HL-60 (cell line): ENCODE results near the gene TRAM2.

Experiments
- DNase-seq, 2 experiments: peaks; one replicate each; pipeline ENCODE4 v3.0.0-alpha.2; 2010 to 2020; ENCODE audit warnings: low read depth in 1 of 2, low spot score in 1 of 2
- H3K27ac ChIP-seq: fragments of 250-450 bp; sonication (Bioruptor Pico); replicated peaks from 2 replicates; pipeline ENCODE4 v1.5.1; 2020; ENCODE audit warnings: mild to moderate bottlenecking, moderate library complexity
- H3K27me3 ChIP-seq: fragments of 250-450 bp; sonication (Bioruptor Pico); 2 replicates; pipeline ENCODE4 v1.5.1; 2021; ENCODE audit warnings: mild to moderate bottlenecking, moderate library complexity; ENCODE audit not compliant: insufficient read depth, poor library complexity, severe bottlenecking
- H3K4me3 ChIP-seq: replicated peaks from 2 replicates; pipeline ENCODE4 v1.5.1; 2011; ENCODE audit warnings: mild to moderate bottlenecking, control low read depth, low read length; ENCODE audit not compliant: insufficient read depth
- GABPA ChIP-seq: IDR thresholded peaks from 2 replicates; pipeline ENCODE4 v1.6.1; 2012; ENCODE audit warnings: low read depth
- POLR2AphosphoS5 ChIP-seq: IDR thresholded peaks from 2 replicates; pipeline ENCODE4 v1.6.1; 2012; ENCODE audit warnings: low read depth
- REST ChIP-seq: IDR thresholded peaks from 2 replicates; pipeline ENCODE4 v1.6.1; 2012; ENCODE audit warnings: low read depth; ENCODE audit not compliant: insufficient replicate concordance
- SPI1 ChIP-seq: IDR thresholded peaks from 2 replicates; pipeline ENCODE4 v1.6.1; 2012; ENCODE audit warnings: low read depth, mild to moderate bottlenecking, borderline replicate concordance
- TF ChIP-seq, protein P1 (sequence below): IDR thresholded peaks from one replicate; pipeline ENCODE4 v1.5.1; 2011; ENCODE audit warnings: low read length, control low read depth, inconsistent platforms; ENCODE audit not compliant: insufficient read depth

The TRAM2 gene

GRCh38 chr6:52620055-52620905 lies 43.4 kb upstream of the TRAM2 start:
- Histone ChIP-seq H3K27ac (no peak overlapping the region), H3K27me3 (no peaks in the 10 kb centered on the region), H3K4me3 (no peak overlapping the region)
- DNase-seq, result no peak
- TF ChIP-seq GABPA (no peak), POLR2AphosphoS5 (no peak), SPI1 (no peak), REST (no peak)
- TF ChIP-seq, protein P1, sequence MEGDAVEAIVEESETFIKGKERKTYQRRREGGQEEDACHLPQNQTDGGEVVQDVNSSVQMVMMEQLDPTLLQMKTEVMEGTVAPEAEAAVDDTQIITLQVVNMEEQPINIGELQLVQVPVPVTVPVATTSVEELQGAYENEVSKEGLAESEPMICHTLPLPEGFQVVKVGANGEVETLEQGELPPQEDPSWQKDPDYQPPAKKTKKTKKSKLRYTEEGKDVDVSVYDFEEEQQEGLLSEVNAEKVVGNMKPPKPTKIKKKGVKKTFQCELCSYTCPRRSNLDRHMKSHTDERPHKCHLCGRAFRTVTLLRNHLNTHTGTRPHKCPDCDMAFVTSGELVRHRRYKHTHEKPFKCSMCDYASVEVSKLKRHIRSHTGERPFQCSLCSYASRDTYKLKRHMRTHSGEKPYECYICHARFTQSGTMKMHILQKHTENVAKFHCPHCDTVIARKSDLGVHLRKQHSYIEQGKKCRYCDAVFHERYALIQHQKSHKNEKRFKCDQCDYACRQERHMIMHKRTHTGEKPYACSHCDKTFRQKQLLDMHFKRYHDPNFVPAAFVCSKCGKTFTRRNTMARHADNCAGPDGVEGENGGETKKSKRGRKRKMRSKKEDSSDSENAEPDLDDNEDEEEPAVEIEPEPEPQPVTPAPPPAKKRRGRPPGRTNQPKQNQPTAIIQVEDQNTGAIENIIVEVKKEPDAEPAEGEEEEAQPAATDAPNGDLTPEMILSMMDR, result no peak

GRCh38 chr6:52617087-52617486 lies 40.2 kb upstream of the TRAM2 start:
- no peak overlapping the region for H3K4me3 ChIP-seq
- H3K27ac ChIP-seq, result no peak overlapping the region
- H3K27me3 ChIP-seq, result no peaks in the 10 kb centered on the region
- TF ChIP-seq GABPA, result no peak
- no peak for TF ChIP-seq SPI1
- no peak for TF ChIP-seq POLR2AphosphoS5
- DNase-seq, result no peak

GRCh38 chr6:52616059-52616690 lies 39.3 kb upstream of the TRAM2 start:
- Histone ChIP-seq H3K27me3 (no peaks in the 10 kb centered on the region), H3K27ac (no peak overlapping the region), H3K4me3 (no peak overlapping the region)
- DNase-seq, result no peak
- TF ChIP-seq POLR2AphosphoS5 (no peak), REST (no peak), SPI1 (no peak), GABPA (no peak)
- TF ChIP-seq, protein P1, result no peak

DNA sequence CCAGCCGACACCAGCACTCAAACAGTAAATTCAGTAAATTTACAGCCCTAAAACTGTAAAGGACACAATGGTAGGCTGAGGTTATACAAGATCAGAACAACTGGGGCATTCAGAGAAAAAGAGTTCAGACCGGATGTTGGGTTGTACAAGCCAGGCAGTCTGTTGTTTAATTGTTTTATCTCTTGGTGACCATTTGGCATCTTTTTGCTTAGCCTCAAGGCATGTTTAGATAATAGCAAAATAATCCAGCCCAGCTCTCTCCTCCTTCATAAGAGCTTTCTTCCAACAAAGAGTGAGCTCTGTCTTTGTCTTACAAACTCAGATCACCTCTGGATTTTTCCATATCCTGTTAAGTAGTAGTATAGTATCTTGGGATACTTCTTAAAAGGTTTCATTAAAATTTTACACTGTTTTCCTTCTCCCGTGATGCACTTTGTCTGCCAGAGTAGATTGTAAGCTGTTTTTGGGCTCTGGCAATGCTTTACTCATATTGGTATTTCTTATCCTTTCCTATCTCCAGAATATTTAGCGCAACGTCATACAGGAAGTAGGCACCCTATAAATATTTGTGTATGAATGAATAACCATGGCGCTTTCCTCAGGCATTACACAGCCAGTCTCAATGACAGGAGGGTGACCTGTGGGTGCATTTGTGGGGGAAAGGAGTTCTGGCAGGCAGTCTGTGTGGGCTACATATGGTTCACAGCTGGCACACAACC lies 35.6 kb upstream of the TRAM2 start:
- no peak overlapping the region for H3K4me3 ChIP-seq
- no peak for DNase-seq
- no peak for TF ChIP-seq SPI1
- TF ChIP-seq, protein P1, result no peak
- TF ChIP-seq REST, result no peak
- TF ChIP-seq POLR2AphosphoS5, result no peak
- no peak for TF ChIP-seq GABPA
- no peak overlapping the region for H3K27ac ChIP-seq
- no peaks in the 10 kb centered on the region for H3K27me3 ChIP-seq
